Smooth muscle cell of the brain vasculature (primary cell): ENCODE results near the gene PRR14L.
"Not testable (repeated sequence)": the region's sequence is repeated elsewhere in the genome, so short reads cannot be mapped to it uniquely, and the experiment has no call there.

Source experiments
- DNase-seq: peaks from one replicate; pipeline ENCODE4 v3.0.0-alpha.2; 2012; ENCODE audit warnings: low read depth, low spot score

PRR14L gene

GRCh38 chr22:31682751-31683150, 67.2 kb downstream of the PRR14L start:
- DNase-seq = no peak

GRCh38 chr22:31681349-31682345, 68.3 kb downstream of the PRR14L start:
- DNase-seq = no peak

- DNase-seq = no peak
Observed at GRCh38 chr22:31680861-31681341, 69.0 kb downstream of the PRR14L start.

GRCh38 chr22:31678748-31679147, 71.2 kb downstream of the PRR14L start:
- no peak for DNase-seq

- peak; percentile 77 for DNase-seq
Observed at GRCh38 chr22:31676700-31677099, 73.2 kb downstream of the PRR14L start.

GRCh38 chr22:31674219-31674618, 75.7 kb downstream of the PRR14L start:
- DNase-seq = not testable (repeated sequence)

GRCh38 chr22:31668849-31669248, 81.1 kb downstream of the PRR14L start:
- DNase-seq = not testable (repeated sequence)

GRCh38 chr22:31662668-31663037, 87.3 kb downstream of the PRR14L start:
- no peak for DNase-seq

GRCh38 chr22:31661851-31662667, 87.9 kb downstream of the PRR14L start, which contains the start of gene PISD:
Gene PISD (minus strand): TSS chr22:31662215. CDS start chr22:31662208, 7 bp downstream.
- DNase-seq = peak; percentile 91

GRCh38 chr22:31660860-31661341, 89.0 kb downstream of the PRR14L start:
- not testable (repeated sequence) for DNase-seq

GRCh38 chr22:31659246-31659645, 90.7 kb downstream of the PRR14L start:
- DNase-seq = no peak

- DNase-seq = no peak
Observed at GRCh38 chr22:31654408-31654807, 95.5 kb downstream of the PRR14L start.

- no peak for DNase-seq
Observed at GRCh38 chr22:31653944-31654343, 96.0 kb downstream of the PRR14L start.

GRCh38 chr22:31652911-31653684, 96.8 kb downstream of the PRR14L start:
- DNase-seq = no peak

GRCh38 chr22:31652088-31652487, 97.8 kb downstream of the PRR14L start:
- no peak for DNase-seq

- no peak for DNase-seq
Observed at GRCh38 chr22:31651664-31652063, 98.3 kb downstream of the PRR14L start.

GRCh38 chr22:31650391-31650790, 99.5 kb downstream of the PRR14L start:
- no peak for DNase-seq

- no peak for DNase-seq
Observed at GRCh38 chr22:31647523-31648320, 102.2 kb downstream of the PRR14L start.

- DNase-seq = no peak
Observed at GRCh38 chr22:31647066-31647465, 102.9 kb downstream of the PRR14L start.
